GM12878 (cell line): ENCODE data around the gene CHFR. TPM values are rescaled to one million over a fixed set of nuclear protein-coding genes. Genes with fewer than 3 reads are reported as not detected.

ENCODE experiments used
- ATAC-seq: fragments of 200-7000 bp; cut with Tn5 transposase; 3 replicates; pipeline ENCODE4 v1.9.1; 2020; ENCODE audit warnings: mild to moderate bottlenecking, moderate library complexity
- BruUV-seq: library from RNA; stranded (reverse); fragments of 400-500 nt; replicated peaks from 2 replicates; lab custom pipeline; 2021; lab: Mats Ljungman, UMichigan
- CTCF ChIA-PET: fragments of 300-600 bp; sonication (Branson Sonifier 250); formaldehyde crosslinking; extraction: SDS; loops from one replicate; lab custom pipeline; 2021; ENCODE audit warnings: inconsistent platforms; lab: Yijun Ruan, JAX
- POLR2A ChIA-PET: fragments of 350-600 bp; formaldehyde crosslinking; extraction: SDS; loops from one replicate; lab custom pipeline; 2021; ENCODE audit warnings: inconsistent platforms; lab: Charles Lee
- RAD21 ChIA-PET: fragments of 300-600 bp; sonication (Branson Sonifier 250); formaldehyde crosslinking; loops from one replicate; lab custom pipeline; 2023; ENCODE audit warnings: antibody characterized with exemption; ENCODE audit not compliant: unreplicated experiment; lab: Charles Lee
- SMC1A ChIA-PET: fragments of 300-600 bp; sonication (Branson Sonifier 250); formaldehyde crosslinking; loops from one replicate; lab custom pipeline; 2023; ENCODE audit not compliant: unreplicated experiment, uncharacterized antibody; lab: Charles Lee
- DNase-seq: peaks from one replicate; pipeline ENCODE4 v3.0.0-alpha.2; 2011; ENCODE audit warnings: low read depth, low spot score
- FAIRE-seq: peaks from 3 replicates; lab custom pipeline; 2011; peaks lifted over from hg19 to GRCh38; lab: Jason Lieb, UNC
- H2AFZ ChIP-seq: 2 replicates; pipeline ENCODE4 v1.6.0; 2011; ENCODE audit warnings: low read depth, low read length, control low read depth; ENCODE audit not compliant: control insufficient read depth
- H3K27ac ChIP-seq: 2 replicates; pipeline ENCODE4 v1.5.1; 2011; ENCODE audit warnings: control low read depth; ENCODE audit not compliant: control insufficient read depth, insufficient read depth
- H3K27me3 ChIP-seq, 2 experiments: replicated peaks in 1 of 2; 2 replicates each; pipeline versions ENCODE4 v1.6.0 to v1.6.1; 2011; ENCODE audit warnings: low read length in 1 of 2; ENCODE audit not compliant: control insufficient read depth in 2 of 2, insufficient read depth in 2 of 2
- H3K36me3 ChIP-seq, 2 experiments: 2 replicates each; pipeline ENCODE4 v1.5.1; 2011; ENCODE audit warnings: low read length in 1 of 2; ENCODE audit not compliant: control insufficient read depth in 2 of 2, insufficient read depth in 2 of 2
- H3K4me1 ChIP-seq: 2 replicates; pipeline ENCODE4 v1.6.1; 2011; ENCODE audit warnings: mild to moderate bottlenecking, low read length, moderate library complexity, mixed read lengths; ENCODE audit not compliant: control insufficient read depth, insufficient read depth
- H3K4me2 ChIP-seq: 2 replicates; pipeline ENCODE4 v1.6.0; 2011; ENCODE audit warnings: control low read depth; ENCODE audit not compliant: control insufficient read depth, insufficient read depth
- H3K4me3 ChIP-seq: fragments of 200-600 bp; sonication (generic); 2 replicates; pipeline ENCODE4 v1.5.1; 2016
- H3K79me2 ChIP-seq: 2 replicates; pipeline ENCODE4 v1.6.0; 2011; ENCODE audit warnings: low read length; ENCODE audit not compliant: control insufficient read depth, insufficient read depth
- H3K9ac ChIP-seq: 2 replicates; pipeline ENCODE4 v1.8.0; 2011; ENCODE audit warnings: low read length, control low read depth, mixed read lengths; ENCODE audit not compliant: control insufficient read depth, insufficient read depth
- H3K9me3 ChIP-seq: replicated peaks from 3 replicates; pipeline ENCODE4 v1.5.1; 2011; ENCODE audit warnings: mild to moderate bottlenecking, low read length; ENCODE audit not compliant: control insufficient read depth, insufficient read depth
- H4K20me1 ChIP-seq: 2 replicates; pipeline ENCODE4 v1.6.0; 2011; ENCODE audit not compliant: control insufficient read depth, insufficient read depth
- BMI1 ChIP-seq: fragments of 450-650 bp; IDR thresholded peaks from 2 replicates; pipeline ENCODE4 v1.6.1; 2016; ENCODE audit warnings: mild to moderate bottlenecking, moderate library complexity, borderline replicate concordance
- CBX5 ChIP-seq: sonication (generic); IDR thresholded peaks from 2 replicates; pipeline ENCODE4 v1.6.1; 2016; ENCODE audit warnings: low read depth, moderate library complexity, mild to moderate bottlenecking, inconsistent platforms
- FOS ChIP-seq: IDR thresholded peaks from 3 replicates; pipeline ENCODE4 v1.6.1; 2011; ENCODE audit warnings: borderline replicate concordance; ENCODE audit not compliant: insufficient read length; ENCODE audit errors: extremely low read depth
- IRF4 ChIP-seq: IDR thresholded peaks from 2 replicates; pipeline ENCODE4 v1.6.1; 2011; ENCODE audit warnings: low read depth, low read length
- KDM1A ChIP-seq: fragments of 200-600 bp; sonication (generic); IDR thresholded peaks from 2 replicates; pipeline ENCODE4 v1.6.1; 2016; ENCODE audit warnings: borderline replicate concordance
- NFYA ChIP-seq: IDR thresholded peaks from 2 replicates; pipeline ENCODE4 v1.6.1; 2011; ENCODE audit warnings: low read depth, mild to moderate bottlenecking, low read length, improper control_type of control experiment, borderline replicate concordance
- ZNF217 ChIP-seq: fragments of 450-650 bp; IDR thresholded peaks from 2 replicates; pipeline ENCODE4 v1.6.1; 2017; ENCODE audit warnings: antibody characterized with exemption, mild to moderate bottlenecking
- ZNF274 ChIP-seq: IDR thresholded peaks from one replicate; pipeline ENCODE4 v1.8.0; 2011; ENCODE audit not compliant: insufficient read length, insufficient read depth
- ZNF622 ChIP-seq: fragments of 450-650 bp; IDR thresholded peaks from 2 replicates; pipeline ENCODE4 v1.6.1; 2017; ENCODE audit warnings: mild to moderate bottlenecking, inconsistent platforms
- WGBS: methylation state at CpG from one replicate; pipeline ENCODE4 v1.1.6; 2016; ENCODE audit warnings: low lambda C conversion rate; ENCODE audit not compliant: insufficient replicate concordance, insufficient coverage; ENCODE audit errors: missing lambda C conversion rate; 5-methylcytosine and 5-hydroxymethylcytosine counted together
- in situ Hi-C: fragments of 300-500 bp; cut with MboI; formaldehyde crosslinking; loops from 9 replicates; pipeline ENCODE4 v1.14.3; 2018; ENCODE audit warnings: mixed read lengths
- intact Hi-C: fragments of 100-400 bp; cut with micrococcal nuclease; formaldehyde crosslinking; loops from one replicate; pipeline ENCODE4 v1.14.2; 2022; ENCODE audit not compliant: unreplicated experiment
- polyA plus RNA-seq, 11 experiments: library from polyadenylated mRNA; depleted of rRNA in 4 of 11; unstranded in 6 of 11; stranded (reverse) in 5 of 11; fragments of >200 nt; fragmentation: Nextera tagmentation in 4 of 11; fragmentation: Illumina TruSeq in 1 of 11; extraction: Ambion mirVana in 4 of 11; extraction: Trizol in 1 of 11; gene quantifications; 1 replicate in 1 of 11; 2 replicates in 10 of 11; pipeline versions ENCODE4 v1.2.1 to v1.2.3, GENCODE V29; 2011 to 2016; ENCODE audit warnings: inconsistent platforms in 2 of 11, missing spikeins in 2 of 11, low read depth in 1 of 11
- total RNA-seq, 4 experiments: library from RNA; depleted of rRNA in 3 of 4; stranded (reverse); fragments of >200 nt in 3 of 4; fragmentation: Illumina TruSeq in 1 of 4; extraction: Trizol in 1 of 4; gene quantifications; 2 replicates each; pipeline versions ENCODE4 v1.2.1 to v1.2.3, GENCODE V29; 2013 to 2021

The CHFR gene
- total and polyA plus RNA-seq, 10 of the 15 experiments (the other 5 are each of a cell fraction or from before 2014, with no cell fraction given) = 1.1 to 49.4 (median 34.4) TPM

- TF ChIP-seq NFYA (no peak), ZNF274 (peak; percentile 93), ZNF622 (no peak), IRF4 (no peak), CBX5 (peak; percentile 67; the same call in 1 of the 2 replicates), FOS (no peak), BMI1 (no peak), ZNF217 (no peak), KDM1A (no peak)
Measured at GRCh38 chr12:132926415-132926833, 39.0 kb upstream of the CHFR start (continued).

GRCh38 chr12:132925597-132926414 is 38.4 kb upstream of the CHFR start:
- RAD21 ChIA-PET = no interaction called here
- peak; percentile 55; the same call in 1 of the 2 replicates for TF ChIP-seq CBX5
- peak; percentile 74 for TF ChIP-seq ZNF274
- no peak for TF ChIP-seq ZNF622
- no TSS peak for BruUV-seq
- intact Hi-C loops (no loop called here), in situ Hi-C loops (no loop called here)
- Histone ChIP-seq H3K4me1 (no peaks in the 10 kb centered on the region), H3K9me3 (peaks cover 41% of the 10 kb centered on the region), H2AFZ (no peak overlapping the region), H3K4me2 (no peak overlapping the region), H3K36me3 (no peaks in the 10 kb centered on the region), H3K79me2 (no peaks in the 10 kb centered on the region), H3K27ac (no peak overlapping the region), H4K20me1 (no peaks in the 10 kb centered on the region), H3K4me3 (no peak overlapping the region), H3K27me3 (no peaks in the 10 kb centered on the region), H3K9ac (no peak overlapping the region)
- no peak for DNase-seq
- 82% methylated on average over 8 of the region's 8 CpGs for WGBS
- CTCF ChIA-PET = no interaction called here
- no peak for ATAC-seq
- POLR2A ChIA-PET = no interaction called here
- SMC1A ChIA-PET = no interaction called here
- FAIRE-seq = no peak
